Breast epithelium (tissue), 4 donors: ENCODE data around the gene TMTC2. TPM values are rescaled to one million over a fixed set of nuclear protein-coding genes. Genes with fewer than 3 reads are reported as not detected.

Source experiments
- DNase-seq, 2 donors: peaks; one replicate each; pipeline ENCODE4 v3.0.0-alpha.2; 2019; ENCODE audit warnings: low spot score in 2 of 2
- H3K27ac ChIP-seq, 2 donors: fragments of 200-600 bp; sonication (generic) in 1 of 2; one replicate each; pipeline ENCODE4 v1.5.1; 2016 to 2019; ENCODE audit warnings: mild to moderate bottlenecking in 1 of 2
- H3K27me3 ChIP-seq, 2 donors: fragments of 200-600 bp; sonication (generic) in 1 of 2; one replicate each; pipeline versions ENCODE4 v1.5.1 to v1.6.0; 2017 to 2019; ENCODE audit warnings: control low read depth in 1 of 2, mild to moderate bottlenecking in 1 of 2
- H3K36me3 ChIP-seq: fragments of 200-600 bp; one replicate; pipeline ENCODE4 v1.5.1; 2019
- H3K4me1 ChIP-seq, 2 donors: fragments of 200-600 bp; sonication (generic); one replicate each; pipeline ENCODE4 v1.5.1; 2016 to 2019; ENCODE audit warnings: control low read depth in 1 of 2
- H3K4me3 ChIP-seq, 3 donors: fragments of 200-600 bp; sonication (generic); 1 replicate in 2 of 3; 2 replicates in 1 of 3; pipeline ENCODE4 v1.5.1; 2016 to 2019; ENCODE audit warnings: mild to moderate bottlenecking in 3 of 3, moderate library complexity in 2 of 3
- H3K9me3 ChIP-seq, 2 donors: fragments of 200-600 bp; sonication (generic) in 1 of 2; one replicate each; pipeline ENCODE4 v1.5.1; 2016 to 2019; ENCODE audit warnings: control low read depth in 1 of 2
- CTCF ChIP-seq, 3 donors: fragments of 450-650 bp; IDR thresholded peaks; one replicate each; pipeline ENCODE4 v1.5.1; 2016 to 2017; ENCODE audit warnings: antibody characterized with exemption in 3 of 3, mild to moderate bottlenecking in 3 of 3, moderate library complexity in 3 of 3
- POLR2A ChIP-seq: fragments of 450-650 bp; IDR thresholded peaks from one replicate; pipeline ENCODE4 v1.6.1; 2016; ENCODE audit warnings: antibody characterized with exemption, mild to moderate bottlenecking, moderate library complexity
- POLR2AphosphoS5 ChIP-seq, 3 donors: sonication (generic); formaldehyde crosslinking; IDR thresholded peaks; one replicate each; pipeline ENCODE4 v1.6.1; 2017; ENCODE audit warnings: antibody characterized with exemption in 3 of 3
- intact Hi-C: fragments of 100-400 bp; cut with DNase I; formaldehyde crosslinking; loops from one replicate; pipeline ENCODE4 v1.15.1; 2023; ENCODE audit warnings: low total_unique reads
- total RNA-seq, 3 donors: library from RNA; depleted of rRNA; stranded (reverse); fragments of >200 nt; gene quantifications; one replicate each; pipeline ENCODE4 v1.1.0, GENCODE V29; 2016

The TMTC2 gene
- total RNA-seq, 3 donors from 2014 or later, result 7.0 to 28.8 (median 19.3) TPM

GRCh38 chr12:82765971-82766705, 79.4 kb downstream of the TMTC2 start:
- no peak for DNase-seq
- TF ChIP-seq CTCF (IDR thresholded peaks at IDR 0.05), result no peak
- TF ChIP-seq POLR2A, result no peak
- no peak for TF ChIP-seq POLR2AphosphoS5 (IDR thresholded peaks at IDR 0.05)
- H3K27me3 ChIP-seq, result no peaks in the 10 kb centered on the region
- H3K36me3 ChIP-seq, result no peaks in the 10 kb centered on the region
- no peaks in the 10 kb centered on the region for H3K4me1 ChIP-seq
- H3K27ac ChIP-seq, result no peak overlapping the region
- H3K4me3 ChIP-seq, result no peak overlapping the region
- no peaks in the 10 kb centered on the region for H3K9me3 ChIP-seq
- intact Hi-C loops, result no loop called here

GRCh38 chr12:82774666-82775065, 88.0 kb downstream of the TMTC2 start:
- Histone ChIP-seq H3K4me3 (no peak overlapping the region), H3K27me3 (no peaks in the 10 kb centered on the region), H3K9me3 (no peaks in the 10 kb centered on the region), H3K36me3 (no peaks in the 10 kb centered on the region), H3K27ac (no peak overlapping the region), H3K4me1 (no peaks in the 10 kb centered on the region)
- no peak for DNase-seq
- TF ChIP-seq CTCF (IDR thresholded peaks at IDR 0.05) (no peak), POLR2AphosphoS5 (IDR thresholded peaks at IDR 0.05) (no peak), POLR2A (no peak)
- intact Hi-C loops, result no loop called here

DNA sequence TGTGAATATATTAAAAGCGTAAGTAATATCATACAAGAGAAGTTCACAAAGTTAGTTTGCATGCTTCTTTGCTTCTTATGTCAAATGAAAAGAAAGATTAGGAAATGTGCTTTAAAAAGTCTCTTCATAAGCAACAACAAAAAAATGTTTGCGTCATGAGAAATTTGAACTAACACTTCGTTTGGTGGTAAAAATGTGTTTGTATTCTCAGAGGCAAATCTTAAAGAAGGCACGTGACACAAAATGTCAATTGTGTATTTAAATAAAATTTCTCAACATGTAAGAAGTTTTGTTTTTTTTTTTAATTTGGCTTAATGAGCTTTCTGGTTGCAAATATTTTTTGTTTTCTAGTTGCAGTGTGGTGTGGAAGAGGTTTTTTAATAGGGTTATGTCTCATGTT, 93.8 kb downstream of the TMTC2 start:
- no peak for DNase-seq
- no peak overlapping the region for H3K27ac ChIP-seq
- no peak overlapping the region for H3K4me3 ChIP-seq
- H3K36me3 ChIP-seq, result no peaks in the 10 kb centered on the region
- TF ChIP-seq CTCF (IDR thresholded peaks at IDR 0.05) (no peak), POLR2A (no peak), POLR2AphosphoS5 (IDR thresholded peaks at IDR 0.05) (no peak)
- no peaks in the 10 kb centered on the region for H3K27me3 ChIP-seq
- intact Hi-C loops, result no loop called here
- H3K4me1 ChIP-seq, result no peaks in the 10 kb centered on the region
- H3K9me3 ChIP-seq, result no peaks in the 10 kb centered on the region

GRCh38 chr12:82781309-82781997, 94.7 kb downstream of the TMTC2 start:
- TF ChIP-seq CTCF (IDR thresholded peaks at IDR 0.05) (no peak), POLR2AphosphoS5 (IDR thresholded peaks at IDR 0.05) (no peak), POLR2A (no peak)
- no peak for DNase-seq
- H3K36me3 ChIP-seq, result no peaks in the 10 kb centered on the region
- H3K27ac ChIP-seq, result no peak overlapping the region
- H3K9me3 ChIP-seq, result no peaks in the 10 kb centered on the region
- H3K27me3 ChIP-seq, result no peaks in the 10 kb centered on the region
- no peaks in the 10 kb centered on the region for H3K4me1 ChIP-seq
- H3K4me3 ChIP-seq, result no peak overlapping the region
- intact Hi-C loops, result no loop called here

DNA sequence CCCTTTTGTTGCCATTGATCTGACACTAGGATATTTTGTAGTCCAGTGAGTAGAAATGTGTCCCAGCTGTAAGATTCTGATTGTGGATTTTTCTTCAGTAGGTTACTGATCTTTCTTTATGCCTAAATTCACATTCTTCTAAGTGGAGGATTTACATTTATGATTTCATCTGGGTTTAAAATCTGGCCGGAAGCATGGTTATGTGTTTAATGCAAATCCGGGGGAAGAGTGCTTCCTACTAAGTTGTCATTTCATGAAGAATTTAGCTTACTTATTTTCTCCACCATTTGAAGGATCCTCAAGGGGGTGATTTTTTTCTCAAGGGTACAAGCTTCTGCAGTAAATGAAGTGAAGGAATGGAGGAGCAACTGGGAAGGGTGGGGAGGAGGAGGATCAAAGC, 96.7 kb downstream of the TMTC2 start:
- no peak for TF ChIP-seq POLR2AphosphoS5 (IDR thresholded peaks at IDR 0.05)
- no peak for TF ChIP-seq POLR2A
- TF ChIP-seq CTCF (IDR thresholded peaks at IDR 0.05), result no peak
- intact Hi-C loops, result no loop called here
- H3K4me1 ChIP-seq, result no peaks in the 10 kb centered on the region

More for the DNA sequence above, 96.7 kb downstream of the TMTC2 start:
- Histone ChIP-seq H3K27me3 (no peaks in the 10 kb centered on the region), H3K36me3 (no peaks in the 10 kb centered on the region), H3K4me3 (no peak overlapping the region), H3K9me3 (no peaks in the 10 kb centered on the region), H3K27ac (no peak overlapping the region)
- DNase-seq, result no peak
